ENCODE results near the gene CYB561D1.

CYB561D1 gene

DNA sequence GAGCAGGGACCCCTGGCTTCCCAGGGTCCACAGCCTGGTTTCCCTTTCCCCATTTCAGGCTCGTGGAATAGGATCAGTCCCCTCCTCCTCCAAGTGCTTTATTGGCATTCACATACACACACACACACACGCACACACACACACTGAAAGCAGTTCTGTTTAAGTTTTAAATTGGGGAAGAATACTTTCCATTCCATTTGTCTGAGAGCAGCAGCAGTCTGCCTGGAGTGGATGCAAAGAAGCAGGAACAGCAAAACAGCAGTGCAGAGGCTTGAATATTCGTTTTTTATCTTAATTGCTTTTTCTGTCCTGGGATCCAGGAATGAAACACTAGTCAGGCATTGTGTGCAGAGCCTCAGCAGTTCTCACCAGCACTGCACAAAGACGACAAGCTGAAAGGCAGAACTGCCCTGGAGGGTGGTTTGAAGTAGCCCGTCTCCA lies 7.1 kb downstream of the CYB561D1 start:
- DNase-seq (ENCODE audit: low read depth, low spot score) = no peak

DNA sequence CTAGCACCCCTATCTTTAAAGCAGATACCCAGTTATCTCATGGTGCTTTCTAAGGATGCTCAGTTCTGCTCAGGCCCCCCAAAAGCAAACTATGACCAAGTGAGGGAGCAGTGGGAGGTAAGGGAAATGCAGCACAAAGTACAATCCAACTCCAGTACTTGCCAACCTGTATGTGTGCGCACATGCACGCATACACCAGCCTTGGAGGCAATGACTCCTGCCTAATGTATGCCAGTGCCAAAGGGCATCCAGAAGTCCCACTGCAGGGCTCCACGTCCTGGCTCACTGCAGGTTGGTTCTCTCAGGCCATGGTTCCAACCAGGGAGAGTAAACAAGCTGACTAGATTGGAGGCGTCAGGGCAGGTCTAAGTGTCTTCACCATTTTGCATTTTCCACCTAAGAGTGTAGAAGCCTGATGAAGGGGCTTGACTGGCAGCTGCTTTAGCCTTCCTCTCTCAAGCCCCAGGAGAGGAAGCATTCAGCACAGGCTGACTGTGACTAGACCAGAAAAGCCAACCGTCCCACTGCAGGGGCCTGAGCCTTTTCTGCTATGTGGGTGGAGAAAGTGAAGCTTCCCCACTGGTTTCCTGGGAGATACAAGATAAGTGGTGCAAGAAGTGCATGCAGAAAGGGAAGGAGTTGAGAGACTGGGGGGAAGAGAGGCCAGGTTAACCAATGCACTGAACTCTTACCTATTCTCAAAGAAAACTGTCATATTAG lies 7.9 kb downstream of the CYB561D1 start:
- DNase-seq (ENCODE audit: low read depth, low spot score) = no peak

DNA sequence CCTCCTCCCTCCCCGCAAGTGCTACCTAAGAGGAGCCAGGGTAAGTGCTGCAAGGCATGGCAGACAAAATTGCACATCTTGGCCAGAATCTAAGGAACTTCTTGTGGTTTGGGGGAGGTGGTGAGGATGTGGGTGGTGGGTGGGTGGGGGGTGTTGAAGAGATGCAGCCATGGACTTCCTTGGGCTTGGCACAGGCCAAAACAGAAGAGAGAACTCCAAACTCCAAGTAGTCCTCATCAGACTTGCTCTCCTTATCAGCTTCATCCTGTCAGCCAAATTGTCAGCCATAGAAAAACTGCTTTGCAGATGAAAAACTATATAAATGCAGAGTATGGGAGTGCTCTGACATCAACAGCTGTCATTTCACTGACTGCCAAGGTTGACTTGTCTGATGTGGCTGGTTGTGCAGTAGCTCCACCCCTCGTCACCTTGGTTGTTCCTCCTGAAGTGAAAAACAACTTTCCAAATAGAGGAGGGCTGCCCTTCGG lies 8.5 kb downstream of the CYB561D1 start:
- no peak for DNase-seq (ENCODE audit: low read depth, low spot score)

DNA sequence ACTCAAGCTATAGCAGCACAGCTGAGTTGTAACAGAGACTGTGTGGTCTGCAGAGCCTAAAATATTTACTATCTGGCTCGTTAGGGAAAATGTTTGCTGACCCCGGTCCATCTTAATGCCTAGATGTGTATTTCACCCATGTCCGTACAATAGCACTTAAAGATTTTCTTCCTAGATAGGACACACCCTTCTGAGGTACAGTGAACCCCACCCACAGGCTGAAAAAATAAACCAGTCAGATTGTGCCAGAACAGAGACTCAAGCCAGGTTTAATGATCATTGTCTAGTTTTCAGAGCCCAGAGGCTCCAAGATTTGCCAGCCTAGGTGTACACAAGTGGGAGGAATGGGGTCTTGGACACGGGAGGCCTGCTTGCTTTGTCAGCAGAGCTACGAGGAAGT lies 10.0 kb downstream of the CYB561D1 start:
- DNase-seq (ENCODE audit: low read depth, low spot score) = no peak

DNA sequence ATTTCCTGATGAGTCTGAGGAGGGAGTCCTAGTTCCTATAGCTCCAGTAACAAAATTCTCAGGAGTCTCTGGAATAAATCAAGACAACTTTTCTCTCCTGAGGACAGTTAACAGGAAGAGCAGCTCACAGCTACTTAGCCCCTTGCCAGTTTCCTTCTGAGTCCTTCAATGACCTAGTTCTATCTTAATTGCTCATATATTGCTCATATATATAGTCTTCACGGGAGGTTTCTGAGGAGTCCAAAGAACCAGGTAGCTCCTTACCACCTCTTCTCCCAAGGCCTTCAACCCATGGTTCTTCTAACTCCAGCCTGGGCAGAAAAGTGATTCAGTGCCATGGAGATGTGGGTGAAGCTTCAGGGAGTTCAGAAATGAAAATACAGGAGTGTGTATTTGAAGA lies 11.1 kb downstream of the CYB561D1 start:
- DNase-seq (ENCODE audit: low read depth, low spot score) = no peak

DNA sequence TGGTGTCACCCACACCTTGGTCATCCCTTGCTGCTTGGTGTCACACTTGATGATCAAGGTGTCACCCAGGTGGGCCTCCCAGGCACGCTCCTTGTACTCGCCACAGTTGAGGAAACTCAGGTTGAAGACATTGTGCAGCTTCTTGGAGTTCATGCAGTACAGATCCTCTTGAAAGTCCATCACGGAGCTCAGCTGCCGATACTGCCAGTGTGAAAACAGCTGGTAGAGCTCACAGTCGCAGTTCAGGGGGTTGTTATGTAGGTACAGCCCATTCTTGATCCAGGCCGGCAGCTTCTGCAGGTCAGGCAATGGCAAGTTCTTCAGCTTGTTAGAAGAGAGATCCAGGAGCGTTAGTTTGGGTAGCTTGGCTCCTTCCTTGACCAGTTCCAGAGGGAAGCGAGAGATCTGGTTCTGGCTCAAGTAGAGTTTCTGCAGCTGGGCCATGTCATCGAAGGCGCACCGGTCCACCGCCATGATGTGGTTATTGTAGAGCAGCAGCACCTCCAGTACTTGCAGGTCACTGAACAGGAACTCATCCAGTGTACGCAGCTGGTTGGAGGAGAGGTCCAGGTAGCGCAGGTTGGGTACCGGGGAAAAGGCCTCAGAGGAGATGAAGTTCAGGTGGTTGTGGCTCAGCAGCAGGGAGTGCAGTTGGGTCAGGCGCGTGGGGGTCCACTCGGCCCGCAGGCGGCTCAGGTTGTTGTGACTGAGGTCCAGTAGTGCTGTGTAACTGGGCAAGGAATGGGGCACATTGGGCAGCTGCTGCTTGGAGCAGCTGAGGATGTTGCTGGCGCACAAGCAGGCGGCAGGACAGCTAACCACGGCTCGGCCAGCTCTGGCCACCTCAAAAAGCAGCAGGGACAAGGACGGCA lies 14.3 kb downstream of the CYB561D1 start:
- no peak for DNase-seq (ENCODE audit: low read depth, low spot score)

DNA sequence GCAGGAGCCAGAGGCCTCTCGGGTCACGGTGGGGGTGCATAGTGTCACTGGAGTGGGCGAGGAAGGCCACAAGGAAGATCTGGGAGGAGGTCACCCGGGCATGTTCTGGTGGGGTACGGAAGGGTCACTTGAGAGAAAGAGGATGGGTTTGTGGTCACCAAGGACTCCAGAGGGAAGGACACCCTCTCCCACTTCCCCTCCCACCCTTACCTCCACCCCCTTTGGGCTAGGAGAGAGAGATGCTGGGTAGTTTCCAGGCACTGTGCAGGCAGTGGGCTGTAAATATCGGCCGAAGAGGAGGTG lies 14.9 kb downstream of the CYB561D1 start:
- DNase-seq (ENCODE audit: low read depth, low spot score) = no peak

DNA sequence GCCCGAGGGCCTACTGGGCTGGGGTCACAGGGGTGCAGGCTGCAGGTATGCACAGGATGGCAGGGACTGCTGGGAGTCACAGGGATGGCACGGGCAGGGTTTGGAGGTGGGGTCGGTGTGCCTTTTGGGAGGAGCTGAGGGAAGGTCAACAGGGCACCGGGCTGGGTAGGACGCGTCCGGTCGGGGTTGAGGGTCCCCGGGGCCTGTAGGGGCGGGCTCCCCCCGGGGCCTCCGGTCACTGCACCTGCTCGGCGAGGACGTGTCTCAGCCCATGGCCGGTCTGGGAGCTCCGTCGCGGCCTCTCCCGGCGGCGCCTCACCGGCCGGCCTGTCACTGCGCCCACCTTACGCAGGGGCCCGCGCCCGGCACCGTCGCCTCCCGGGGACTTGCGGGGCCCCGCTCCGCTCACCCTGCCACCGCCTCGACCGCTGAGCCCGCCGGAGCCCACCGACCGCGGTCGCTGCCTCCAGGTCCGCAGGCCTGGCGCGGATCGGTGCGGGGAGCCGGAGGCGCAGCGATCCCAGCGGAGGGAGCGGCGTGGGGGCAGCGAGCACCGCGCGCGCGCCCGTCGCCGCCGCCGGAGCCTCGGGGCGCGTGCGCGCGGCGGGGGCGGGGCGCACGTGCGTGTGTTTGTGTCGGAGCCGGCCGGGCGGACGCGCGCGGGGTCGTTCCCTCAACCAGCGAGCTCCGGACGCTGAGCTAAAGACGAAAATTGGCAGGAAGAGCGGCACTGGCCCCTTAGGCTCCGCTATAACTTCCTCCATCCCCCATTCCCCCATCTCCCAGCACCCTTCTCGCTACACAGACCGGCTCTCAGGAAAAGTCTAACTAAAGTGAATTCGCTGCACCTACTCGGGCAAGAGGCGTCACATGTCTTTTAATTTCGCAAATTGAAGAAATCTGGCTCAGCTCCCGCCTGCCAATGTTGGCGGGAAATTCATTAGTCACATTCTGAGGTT lies 15.6 kb downstream of the CYB561D1 start, which contains the start of gene AMIGO1:
TSS of gene AMIGO1 (minus strand) at position 552 of the 959 bp plus-strand sequence. CDS start 815 bp downstream, outside the sequence.
- DNase-seq (ENCODE audit: low read depth, low spot score) = no peak

DNA sequence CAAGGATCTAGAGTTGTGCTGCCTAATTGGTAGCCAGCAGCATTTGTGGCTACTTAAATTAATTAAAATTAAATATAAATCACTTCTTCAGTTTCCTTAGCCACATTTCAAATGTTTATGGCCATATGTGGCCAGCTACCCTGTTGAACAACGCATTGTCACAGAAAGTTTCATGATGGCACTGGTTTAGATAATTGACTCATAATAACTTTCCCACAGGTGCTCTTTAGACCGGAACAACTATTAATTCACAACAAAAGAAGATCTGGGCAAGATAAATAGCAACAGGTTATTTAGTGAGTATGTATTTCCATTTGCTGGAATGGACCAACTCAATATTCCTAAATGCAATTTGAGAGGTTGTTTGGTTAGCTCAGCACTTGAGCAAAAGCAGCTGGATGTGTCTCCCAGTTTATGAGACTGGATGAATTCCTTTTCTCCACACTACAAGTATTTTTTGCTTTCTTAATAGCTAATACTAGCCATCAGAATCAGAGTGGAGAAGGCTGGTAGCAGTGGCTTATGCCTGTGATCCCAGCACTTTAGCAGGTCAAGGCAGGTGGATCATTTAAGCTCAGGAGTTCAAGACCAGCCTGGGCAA lies 19.3 kb downstream of the CYB561D1 start:
- no peak for DNase-seq (ENCODE audit: low read depth, low spot score)

DNA sequence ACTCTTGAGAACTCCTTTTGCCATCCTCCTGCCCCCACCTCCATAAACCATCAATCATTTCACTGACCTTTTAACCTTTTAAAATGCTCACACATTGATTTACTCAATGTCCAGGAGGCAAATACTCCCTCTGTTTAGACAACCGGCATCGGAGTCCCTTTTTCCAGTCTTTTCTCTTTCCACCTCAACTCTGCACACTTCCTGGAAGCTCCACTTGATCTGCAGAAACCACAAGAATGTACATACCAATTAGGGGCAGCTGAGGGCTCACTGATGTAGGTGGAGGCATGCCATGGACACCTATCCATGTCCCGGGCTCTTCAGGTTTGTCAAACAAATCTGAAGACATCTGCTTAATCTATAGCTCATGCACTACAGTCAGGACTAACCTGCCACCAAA lies 21.0 kb downstream of the CYB561D1 start:
- no peak for DNase-seq (ENCODE audit: low read depth, low spot score)

DNA sequence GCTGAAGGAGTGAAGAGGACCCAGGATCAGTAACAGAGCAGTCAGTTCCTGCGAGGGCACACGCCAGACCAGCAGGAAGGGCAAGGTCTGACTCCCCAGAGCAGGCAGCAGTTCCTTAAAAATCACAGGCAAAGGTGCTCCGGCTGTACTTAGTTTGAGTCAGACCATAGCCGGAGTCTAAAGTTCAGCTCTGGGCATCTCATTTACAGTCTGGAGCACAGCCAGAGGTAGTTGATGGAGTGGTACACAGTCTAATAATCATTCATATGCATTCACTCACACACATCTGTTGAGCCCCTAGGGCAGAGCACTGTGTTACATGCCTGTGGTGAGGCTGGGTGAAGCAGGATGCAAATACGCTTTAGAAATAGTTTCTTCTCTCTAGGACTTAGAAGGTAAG lies 23.0 kb downstream of the CYB561D1 start:
- no peak for DNase-seq (ENCODE audit: low read depth, low spot score)

DNA sequence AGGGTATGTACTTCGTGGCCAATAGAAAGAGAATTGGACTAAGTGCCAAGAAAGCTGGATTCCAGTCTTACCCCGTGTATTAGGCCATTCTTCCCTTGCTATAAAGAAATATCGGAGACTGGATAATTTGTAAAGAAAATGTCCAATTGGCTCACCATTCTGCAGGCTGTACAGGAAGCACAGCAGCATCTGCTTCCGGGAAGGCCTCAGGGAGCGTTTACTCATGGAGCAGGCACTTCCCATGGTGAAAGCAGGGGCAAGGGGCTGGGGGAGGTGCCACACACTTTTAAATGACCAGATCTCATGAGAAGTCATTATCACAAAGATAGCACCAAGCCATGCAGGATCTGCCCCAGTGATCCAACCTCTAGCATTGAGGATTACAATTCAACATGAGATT lies 23.4 kb downstream of the CYB561D1 start:
- no peak for DNase-seq (ENCODE audit: low read depth, low spot score)

DNA sequence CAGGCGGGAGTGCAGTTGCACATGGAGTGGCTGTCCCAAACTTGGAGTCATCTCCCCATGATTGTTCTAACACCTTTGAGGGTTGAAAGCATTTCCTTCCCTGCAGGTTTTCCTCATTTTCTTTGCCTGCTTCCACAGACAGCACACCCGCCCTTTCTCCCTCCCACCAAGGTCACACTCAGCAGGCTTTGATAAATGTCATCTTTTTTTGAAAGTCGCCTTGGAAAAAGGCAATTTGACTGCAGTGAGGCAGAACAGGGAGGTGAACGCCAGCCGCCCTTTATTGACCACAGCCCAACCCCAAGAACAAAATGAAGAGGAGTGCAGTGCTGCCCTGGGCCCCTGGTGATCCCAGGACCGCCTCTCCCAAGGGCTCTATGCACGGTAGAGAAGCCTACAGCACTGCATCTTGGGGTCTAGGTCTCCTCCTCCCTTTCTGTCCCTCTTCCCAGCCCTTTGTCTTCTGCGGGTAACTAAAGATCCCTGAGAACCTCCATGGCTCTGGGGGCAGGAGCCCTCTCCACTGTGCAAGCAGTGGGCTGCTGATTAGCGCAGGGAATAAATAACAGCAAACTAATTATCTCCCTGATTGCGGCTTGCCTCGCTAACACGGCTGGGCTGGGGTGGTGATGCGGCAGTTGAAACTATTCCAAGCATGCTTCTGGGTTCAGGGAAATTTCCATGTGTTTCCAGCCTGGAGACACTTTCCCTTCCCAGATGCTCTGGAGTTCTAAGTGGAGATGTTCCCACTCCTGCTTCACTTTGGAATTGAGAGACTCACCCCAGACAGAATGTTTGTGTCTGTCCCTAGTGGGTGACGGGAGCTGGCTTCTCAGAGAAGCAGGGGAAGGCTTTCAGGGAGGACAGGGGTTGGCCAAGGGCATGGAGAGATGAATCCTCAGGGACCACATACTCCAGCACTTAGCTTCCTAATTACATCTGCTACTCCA lies 27.4 kb downstream of the CYB561D1 start:
- no peak for DNase-seq (ENCODE audit: low read depth, low spot score)

DNA sequence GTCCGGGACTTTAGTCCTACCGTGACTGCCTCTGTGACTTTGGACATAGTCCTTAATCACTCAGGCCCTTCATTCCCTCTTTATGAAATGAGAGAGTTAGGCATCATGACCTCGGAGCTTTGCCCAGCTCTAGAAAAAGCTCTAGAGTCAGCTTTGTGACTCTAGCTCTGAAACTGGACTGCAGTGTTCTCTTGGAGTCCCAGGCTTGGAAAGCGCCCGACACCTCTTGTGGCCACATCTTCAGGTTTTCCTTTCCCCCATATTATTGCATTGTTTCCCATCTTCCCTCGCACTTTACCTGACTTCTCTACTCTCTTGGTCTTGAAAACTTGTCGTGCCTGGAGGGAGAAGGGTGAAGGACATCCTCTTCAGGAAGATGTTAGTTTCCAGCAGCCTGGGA lies 28.1 kb downstream of the CYB561D1 start:
- no peak for DNase-seq (ENCODE audit: low read depth, low spot score)

DNA sequence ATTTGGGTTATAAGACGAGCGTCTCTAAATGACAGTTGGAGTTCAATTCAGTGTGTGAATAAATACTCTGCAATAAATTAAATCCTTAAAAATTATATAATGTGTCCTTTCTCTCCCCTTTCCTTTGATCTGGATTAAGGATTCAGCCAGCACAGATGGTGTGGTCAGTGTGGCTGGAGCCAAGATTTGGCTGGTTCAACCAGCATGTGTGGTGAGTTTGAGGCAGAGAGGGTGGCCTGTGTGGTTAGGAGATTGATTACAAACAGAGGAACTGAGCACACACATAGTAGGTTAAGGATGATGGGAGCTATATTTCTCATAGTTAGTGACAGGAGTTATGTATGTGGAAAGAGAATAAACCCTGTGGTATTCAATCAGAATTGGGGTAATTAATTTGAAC lies 29.8 kb downstream of the CYB561D1 start:
- no peak for DNase-seq (ENCODE audit: low read depth, low spot score)

DNA sequence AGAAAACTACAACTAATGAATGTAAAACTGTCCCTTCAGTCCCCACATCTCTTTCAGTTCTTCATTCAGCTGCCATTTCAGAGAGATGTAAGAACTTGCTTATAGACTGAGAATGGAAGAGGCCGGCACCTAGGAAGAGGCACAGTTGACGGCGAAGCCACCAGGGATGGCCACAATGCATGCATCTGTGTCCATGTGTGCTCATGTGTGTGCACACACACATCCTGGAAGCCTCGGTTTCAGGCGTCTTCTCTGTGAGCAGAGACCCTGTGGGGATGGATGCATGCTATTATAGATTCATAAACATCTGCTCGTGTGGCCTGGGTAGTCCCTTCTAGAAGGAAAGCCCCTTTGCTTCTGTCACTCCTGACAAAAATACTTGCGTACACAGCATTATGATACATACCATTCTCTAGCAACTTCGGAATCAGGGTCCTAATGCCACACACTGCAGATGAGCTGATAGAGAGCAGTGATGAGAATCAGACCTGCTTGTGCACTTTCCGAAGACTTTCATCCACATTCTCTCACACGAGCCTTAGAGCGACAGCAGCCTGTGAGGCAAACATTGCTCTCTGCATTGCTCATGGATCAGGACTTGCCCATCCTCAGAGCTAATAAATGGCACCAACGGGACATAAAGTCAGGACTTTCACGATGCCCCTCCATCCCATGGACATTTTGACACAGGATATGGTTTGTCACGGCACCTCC lies 33.4 kb downstream of the CYB561D1 start:
- no peak for DNase-seq (ENCODE audit: low read depth, low spot score)

DNA sequence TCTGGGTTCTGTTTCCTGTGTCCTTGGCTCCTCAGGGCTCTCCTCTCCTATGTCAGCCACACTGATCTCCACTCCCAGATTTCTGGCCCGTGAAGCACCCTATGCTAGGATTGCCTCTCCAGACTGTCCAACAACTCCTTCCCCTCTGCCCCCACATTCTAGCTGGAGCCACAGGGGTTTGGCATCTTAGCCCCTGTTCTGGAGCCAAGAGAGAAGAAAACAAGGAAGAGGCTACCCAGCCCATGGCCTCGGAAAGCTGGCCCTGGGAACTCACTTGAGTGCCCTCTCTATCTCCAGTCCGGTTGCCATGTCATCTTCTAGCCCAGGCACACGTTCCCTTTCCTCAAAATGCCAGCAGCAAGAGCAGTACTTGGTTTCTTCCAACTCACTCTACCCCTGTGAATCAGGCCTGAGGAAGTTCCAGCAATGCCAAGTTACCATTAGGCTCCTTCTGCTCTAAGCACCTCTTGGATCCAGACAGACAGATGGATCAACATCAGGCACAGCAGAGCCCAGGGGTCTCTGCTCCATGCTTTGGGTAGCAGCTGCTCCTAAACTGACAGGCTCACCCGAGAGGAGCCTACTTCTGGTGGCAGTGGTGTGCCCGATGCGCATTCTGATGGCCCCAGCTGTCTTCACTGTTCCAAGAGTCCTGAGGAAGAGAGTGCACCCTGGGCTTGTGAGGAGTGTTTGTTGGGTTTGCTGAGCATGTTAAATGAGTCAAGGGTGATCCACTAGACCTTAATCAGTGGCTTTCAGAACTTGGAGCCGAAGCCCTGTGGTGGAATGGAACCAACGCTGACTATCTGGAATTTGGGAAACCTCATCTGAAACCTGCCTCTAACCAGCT lies 34.2 kb downstream of the CYB561D1 start:
- no peak for DNase-seq (ENCODE audit: low read depth, low spot score)

DNA sequence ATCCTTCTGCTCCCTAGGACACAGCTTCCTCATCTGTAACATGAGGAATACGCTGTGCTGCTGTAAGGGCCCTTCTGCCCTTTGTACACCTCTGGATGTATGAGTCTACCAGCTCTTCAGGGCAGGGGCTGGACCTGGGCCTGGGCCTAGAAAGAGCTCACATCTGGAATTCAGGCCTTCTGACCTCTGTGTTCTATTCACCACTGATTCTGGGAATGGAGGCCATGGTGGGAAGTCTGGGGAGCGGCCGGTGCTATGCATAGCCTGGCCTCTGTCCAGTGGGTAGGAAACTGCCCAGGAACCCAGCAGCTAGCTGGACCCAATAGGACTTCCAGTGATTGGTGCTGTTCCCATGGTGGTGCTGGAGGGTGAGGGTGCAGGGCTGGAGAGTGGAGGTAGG lies 34.8 kb downstream of the CYB561D1 start:
- DNase-seq (ENCODE audit: low read depth, low spot score) = no peak
